Activated T-cell treated with anti-CD3 and anti-CD28 coated beads, Interleukin-2, amount 50 U/mL, for 24 hours (primary cell): ENCODE results near the gene STKLD1.
"Not testable (repeated sequence)": the region's sequence is repeated elsewhere in the genome, so short reads cannot be mapped to it uniquely, and the experiment has no call there.

ENCODE experiments used
- DNase-seq: peaks from one replicate; pipeline ENCODE4 v3.0.0-alpha.2; 2020
- H3K27ac Mint-ChIP-seq: 2 replicates; pipeline ENCODE4 v1.8.0; 2020; ENCODE audit warnings: mild to moderate bottlenecking, mixed read lengths
- H3K27me3 Mint-ChIP-seq: 2 replicates; pipeline ENCODE4 v1.8.0; 2020; ENCODE audit warnings: mixed read lengths
- H3K36me3 Mint-ChIP-seq: 2 replicates; pipeline ENCODE4 v1.8.0; 2020; ENCODE audit warnings: low read depth, mixed read lengths
- H3K4me1 Mint-ChIP-seq: 2 replicates; pipeline ENCODE4 v1.8.0; 2020; ENCODE audit warnings: low read depth, mixed read lengths
- H3K4me3 Mint-ChIP-seq: 2 replicates; pipeline ENCODE4 v1.8.0; 2020; ENCODE audit warnings: mild to moderate bottlenecking, moderate library complexity, mixed read lengths
- H3K9me3 Mint-ChIP-seq: 2 replicates; pipeline ENCODE4 v1.8.0; 2020; ENCODE audit warnings: mixed read lengths

STKLD1 gene

DNA sequence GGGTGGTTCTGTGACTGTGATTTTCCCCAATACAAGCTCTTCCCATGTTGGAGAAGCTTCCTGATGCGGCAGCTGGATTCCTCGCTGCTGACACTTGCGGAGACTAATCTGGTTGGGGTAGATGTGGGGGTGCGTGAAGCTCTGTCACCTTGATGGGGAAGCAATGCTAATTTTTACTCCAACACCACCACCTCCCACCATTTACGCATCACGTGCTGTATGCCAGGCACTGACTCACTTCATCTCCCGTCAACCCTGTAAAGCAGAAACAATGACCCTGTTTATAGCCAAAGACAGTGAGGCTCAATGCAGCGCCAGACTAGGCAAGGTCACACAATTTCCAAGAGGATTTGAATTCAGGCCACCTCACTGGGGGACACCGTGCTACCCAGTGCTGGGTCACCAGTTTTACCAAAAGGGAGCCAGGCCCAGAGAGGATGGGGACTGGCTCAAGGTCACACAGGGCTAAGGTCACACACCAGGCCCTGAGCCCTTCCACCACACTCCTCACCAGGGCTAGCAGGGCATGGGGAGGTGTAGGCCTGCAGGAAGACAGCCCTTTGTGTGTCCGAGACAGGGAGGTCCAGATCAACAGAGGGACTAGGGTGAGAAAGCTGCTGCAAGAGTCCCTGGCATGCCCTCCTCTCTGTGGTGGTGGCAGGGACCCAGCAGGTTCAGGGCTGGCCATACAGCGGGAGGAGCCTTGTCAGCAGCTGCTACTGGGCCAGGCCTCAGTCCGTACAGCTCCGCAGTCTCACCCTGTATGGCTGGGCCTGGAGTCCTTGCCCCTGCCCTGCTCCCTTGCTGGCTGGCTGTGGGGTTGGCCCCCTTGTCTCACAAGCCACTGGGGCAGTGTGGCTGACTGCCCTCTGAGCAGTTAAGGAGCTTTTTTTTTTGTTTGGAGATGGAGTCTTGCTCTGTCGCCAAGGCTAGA is 3.3 kb downstream of the STKLD1 start:
- no peaks in the 10 kb centered on the region for H3K9me3 Mint-ChIP-seq
- H3K27me3 Mint-ChIP-seq, result no peaks in the 10 kb centered on the region
- H3K4me1 Mint-ChIP-seq, result peaks cover 5% of the 10 kb centered on the region
- DNase-seq, result no peak
- peaks cover 8% of the 10 kb centered on the region for H3K36me3 Mint-ChIP-seq
- H3K4me3 Mint-ChIP-seq, result no peak overlapping the region
- H3K27ac Mint-ChIP-seq, result no peak overlapping the region

DNA sequence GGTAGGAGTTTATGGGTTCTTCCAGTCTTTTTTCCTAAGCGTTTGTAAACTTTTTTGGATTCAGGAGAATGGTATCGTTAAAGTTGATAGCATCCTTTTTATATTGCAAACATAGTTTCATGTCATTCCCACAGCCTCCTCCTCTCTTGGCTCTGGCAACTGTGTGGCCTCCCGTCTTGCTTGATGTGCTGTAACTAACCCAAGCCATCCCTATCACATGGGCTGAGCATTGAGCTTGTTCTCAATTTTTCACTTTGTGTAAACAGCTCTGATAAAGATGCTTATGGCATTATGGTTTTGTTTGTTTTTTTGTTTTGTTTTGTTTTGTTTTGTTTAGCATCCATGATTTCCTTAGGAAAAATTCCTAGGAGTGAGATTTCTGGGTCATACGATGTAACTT is 4.6 kb downstream of the STKLD1 start:
- Mint-ChIP-seq H3K36me3 (no peaks in the 10 kb centered on the region), H3K4me3 (no peak overlapping the region), H3K4me1 (peaks cover 2% of the 10 kb centered on the region), H3K27ac (no peak overlapping the region), H3K9me3 (no peaks in the 10 kb centered on the region), H3K27me3 (no peaks in the 10 kb centered on the region)
- DNase-seq, result no peak

DNA sequence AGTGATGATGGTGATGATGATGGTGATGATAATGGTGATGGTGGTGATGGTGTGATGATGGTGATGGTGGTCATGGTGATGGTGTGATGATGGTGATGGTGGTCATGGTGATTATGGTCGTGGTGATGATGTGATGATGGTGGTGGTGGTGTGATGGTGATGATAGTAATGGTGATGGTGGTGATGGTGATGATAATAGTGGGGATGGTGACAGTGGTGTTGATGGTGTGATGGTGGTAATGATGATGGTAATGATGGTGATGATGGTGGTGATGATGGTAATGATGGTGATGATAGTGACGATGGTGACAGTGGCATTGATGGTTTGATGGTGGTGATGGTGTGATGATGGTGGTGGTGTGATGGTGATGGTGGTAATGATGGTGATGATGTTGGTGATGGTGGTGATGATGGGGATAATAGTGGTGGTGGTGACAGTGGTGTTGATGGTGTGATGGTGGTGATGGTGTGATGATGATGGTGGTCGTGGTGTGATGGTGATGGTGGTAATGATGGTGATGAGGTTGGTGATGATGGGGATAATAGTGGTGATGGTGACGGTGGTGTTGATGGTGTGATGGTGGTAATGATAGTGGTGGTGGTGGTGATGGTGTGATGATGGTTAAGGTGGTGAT is 6.5 kb downstream of the STKLD1 start:
- Mint-ChIP-seq H3K27ac (no peak overlapping the region), H3K27me3 (no peaks in the 10 kb centered on the region), H3K4me1 (no peaks in the 10 kb centered on the region), H3K36me3 (no peaks in the 10 kb centered on the region), H3K4me3 (no peak overlapping the region), H3K9me3 (no peaks in the 10 kb centered on the region)
- DNase-seq, result no peak

- peaks cover 1% of the 10 kb centered on the region for H3K27me3 Mint-ChIP-seq
Observed at GRCh38 chr9:133383438-133383837, 7.3 kb downstream of the STKLD1 start.

GRCh38 chr9:133384736-133385321 is 8.7 kb downstream of the STKLD1 start:
- Mint-ChIP-seq H3K27me3 (peaks cover 10% of the 10 kb centered on the region), H3K27ac (no peak overlapping the region), H3K4me3 (no peak overlapping the region), H3K4me1 (no peaks in the 10 kb centered on the region), H3K36me3 (no peaks in the 10 kb centered on the region), H3K9me3 (no peaks in the 10 kb centered on the region)
- DNase-seq, result no peak

More at GRCh38 chr9:133383438-133383837, 7.3 kb downstream of the STKLD1 start:
- H3K9me3 Mint-ChIP-seq, result no peaks in the 10 kb centered on the region
- H3K4me3 Mint-ChIP-seq, result no peak overlapping the region
- DNase-seq, result no peak
- no peaks in the 10 kb centered on the region for H3K4me1 Mint-ChIP-seq
- H3K27ac Mint-ChIP-seq, result no peak overlapping the region
- no peaks in the 10 kb centered on the region for H3K36me3 Mint-ChIP-seq

DNA sequence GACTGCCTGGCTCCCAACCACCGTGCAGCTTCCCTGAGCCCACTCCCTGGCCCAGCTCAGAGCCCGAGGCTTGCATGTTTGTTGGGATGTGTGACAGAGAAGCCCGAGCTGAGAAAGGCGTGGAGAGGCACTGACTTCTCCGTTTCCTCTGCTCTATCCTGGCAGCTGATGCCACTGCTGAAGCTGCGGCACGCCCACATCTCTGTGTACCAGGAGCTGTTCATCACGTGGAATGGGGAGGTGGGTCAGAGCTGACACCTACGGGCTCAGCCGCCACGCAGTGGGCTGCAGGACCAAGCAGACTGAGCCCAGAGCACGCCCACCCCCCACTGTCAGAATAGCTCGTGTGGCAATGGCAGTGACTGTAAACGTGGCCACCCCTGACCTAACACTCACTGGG is 9.3 kb downstream of the STKLD1 start:
- Mint-ChIP-seq H3K36me3 (no peaks in the 10 kb centered on the region), H3K4me3 (no peak overlapping the region), H3K27ac (no peak overlapping the region), H3K4me1 (no peaks in the 10 kb centered on the region), H3K9me3 (no peaks in the 10 kb centered on the region), H3K27me3 (peaks cover 14% of the 10 kb centered on the region)
- DNase-seq, result no peak

DNA sequence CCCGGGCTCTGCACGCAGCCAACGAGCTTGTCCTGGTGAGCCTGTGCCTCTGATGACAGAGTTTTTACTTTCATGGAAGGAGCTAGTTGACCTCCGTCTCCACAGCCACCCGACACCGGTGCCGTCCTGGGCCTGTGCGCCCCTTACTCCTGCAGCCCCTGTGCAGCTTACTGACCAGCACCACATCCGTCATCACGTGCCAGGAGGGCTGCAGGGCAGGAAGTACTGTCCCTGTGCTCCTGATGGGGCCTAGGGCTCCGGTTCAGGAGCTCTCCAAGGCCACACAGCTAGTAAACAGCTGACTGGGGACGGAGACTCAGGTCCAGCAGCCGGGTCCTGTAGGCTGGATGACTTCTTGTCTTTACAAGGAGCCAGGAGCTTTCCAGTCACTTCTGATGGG is 10.2 kb downstream of the STKLD1 start:
- Mint-ChIP-seq H3K36me3 (no peaks in the 10 kb centered on the region), H3K4me1 (no peaks in the 10 kb centered on the region), H3K27ac (no peak overlapping the region), H3K27me3 (peaks cover 19% of the 10 kb centered on the region), H3K4me3 (no peak overlapping the region), H3K9me3 (no peaks in the 10 kb centered on the region)
- DNase-seq, result no peak

- no peak overlapping the region for H3K4me3 Mint-ChIP-seq
- peaks cover 19% of the 10 kb centered on the region for H3K27me3 Mint-ChIP-seq
- H3K36me3 Mint-ChIP-seq, result no peaks in the 10 kb centered on the region
- DNase-seq, result no peak
- no peaks in the 10 kb centered on the region for H3K9me3 Mint-ChIP-seq
- H3K27ac Mint-ChIP-seq, result no peak overlapping the region
- no peaks in the 10 kb centered on the region for H3K4me1 Mint-ChIP-seq
Observed at GRCh38 chr9:133387680-133388079, 11.5 kb downstream of the STKLD1 start.

DNA sequence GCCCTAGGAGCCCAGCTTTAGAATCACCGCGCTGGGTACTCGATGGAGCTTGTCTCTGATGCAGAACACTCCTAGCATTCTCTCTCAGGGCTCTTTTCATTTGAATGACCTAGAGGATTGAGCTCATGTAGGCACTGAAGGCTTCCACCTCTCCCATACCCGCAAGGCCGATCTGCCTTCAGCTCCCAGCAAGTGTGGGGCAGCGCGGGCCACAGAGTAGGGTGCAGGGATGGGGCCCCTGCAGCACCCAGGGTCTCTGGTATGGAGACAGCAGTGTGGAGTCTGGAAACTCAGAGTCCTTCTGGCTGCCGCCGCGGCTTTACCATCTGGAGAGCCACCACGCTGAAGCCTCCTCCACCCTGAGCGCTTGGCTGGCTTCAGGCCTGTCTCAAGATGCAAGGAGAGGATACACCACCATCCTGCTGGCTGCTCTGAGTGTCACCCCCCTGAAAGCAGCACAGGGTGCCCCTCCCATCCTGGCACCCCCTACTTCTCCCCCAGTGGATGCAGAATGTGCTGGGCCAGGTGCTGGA is 12.9 kb downstream of the STKLD1 start:
- no peak for DNase-seq

GRCh38 chr9:133389562-133389961 is 13.4 kb downstream of the STKLD1 start:
- Mint-ChIP-seq H3K36me3 (no peaks in the 10 kb centered on the region), H3K4me1 (no peaks in the 10 kb centered on the region), H3K27ac (no peak overlapping the region), H3K4me3 (no peak overlapping the region), H3K27me3 (peaks cover 19% of the 10 kb centered on the region), H3K9me3 (no peaks in the 10 kb centered on the region)
- DNase-seq, result no peak

More for the DNA sequence above, 12.9 kb downstream of the STKLD1 start:
- Mint-ChIP-seq H3K27me3 (peaks cover 19% of the 10 kb centered on the region), H3K9me3 (no peaks in the 10 kb centered on the region), H3K27ac (no peak overlapping the region), H3K4me1 (no peaks in the 10 kb centered on the region), H3K4me3 (no peak overlapping the region), H3K36me3 (no peaks in the 10 kb centered on the region)

GRCh38 chr9:133390713-133391112 is 14.5 kb downstream of the STKLD1 start:
- Mint-ChIP-seq H3K4me3 (no peak overlapping the region), H3K36me3 (no peaks in the 10 kb centered on the region), H3K4me1 (no peaks in the 10 kb centered on the region), H3K9me3 (no peaks in the 10 kb centered on the region), H3K27me3 (peaks cover 19% of the 10 kb centered on the region), H3K27ac (no peak overlapping the region)
- DNase-seq, result no peak

GRCh38 chr9:133391449-133391848 is 15.3 kb downstream of the STKLD1 start:
- not testable (repeated sequence) for H3K4me1 Mint-ChIP-seq, H3K27ac Mint-ChIP-seq, H3K4me3 Mint-ChIP-seq, H3K36me3 Mint-ChIP-seq, H3K9me3 Mint-ChIP-seq, DNase-seq
- H3K27me3 Mint-ChIP-seq, result peaks cover 19% of the 10 kb centered on the region

GRCh38 chr9:133392308-133392707 is 16.1 kb downstream of the STKLD1 start:
- H3K9me3 Mint-ChIP-seq, H3K4me3 Mint-ChIP-seq, DNase-seq, H3K36me3 Mint-ChIP-seq, H3K4me1 Mint-ChIP-seq, H3K27ac Mint-ChIP-seq: not testable (repeated sequence)
- H3K27me3 Mint-ChIP-seq, result peaks cover 19% of the 10 kb centered on the region

GRCh38 chr9:133393399-133393798 is 17.2 kb downstream of the STKLD1 start:
- no peaks in the 10 kb centered on the region for H3K4me1 Mint-ChIP-seq

More at GRCh38 chr9:133393399-133393798, 17.2 kb downstream of the STKLD1 start:
- H3K4me3 Mint-ChIP-seq, result no peak overlapping the region
- peaks cover 18% of the 10 kb centered on the region for H3K27me3 Mint-ChIP-seq
- H3K9me3 Mint-ChIP-seq, result no peaks in the 10 kb centered on the region
- no peaks in the 10 kb centered on the region for H3K36me3 Mint-ChIP-seq
- H3K27ac Mint-ChIP-seq, result no peak overlapping the region
- no peak for DNase-seq
